Suprapubic skin (tissue), 4 donors: ENCODE data around the gene FLAD1. TPM values are rescaled to one million over a fixed set of nuclear protein-coding genes. Genes with fewer than 3 reads are reported as not detected.

Experiments
- DNase-seq, 2 donors: peaks; one replicate each; pipeline ENCODE4 v3.0.0-alpha.2; 2019; ENCODE audit warnings: low spot score in 2 of 2
- H3K27ac ChIP-seq: fragments of 200-600 bp; sonication (generic); one replicate; pipeline ENCODE4 v1.5.1; 2019
- H3K27me3 ChIP-seq: fragments of 200-600 bp; sonication (generic); one replicate; pipeline ENCODE4 v1.5.1; 2019
- H3K36me3 ChIP-seq: fragments of 200-600 bp; sonication (generic); one replicate; pipeline ENCODE4 v1.5.1; 2019
- H3K4me1 ChIP-seq: fragments of 200-600 bp; sonication (generic); one replicate; pipeline ENCODE4 v1.5.1; 2019
- H3K4me3 ChIP-seq: fragments of 200-600 bp; sonication (generic); one replicate; pipeline ENCODE4 v1.5.1; 2019; ENCODE audit warnings: mild to moderate bottlenecking
- H3K9me3 ChIP-seq: fragments of 200-600 bp; sonication (generic); one replicate; pipeline ENCODE4 v1.5.1; 2019
- CTCF ChIP-seq, 2 donors: fragments of 200-600 bp in 1 of 2; fragments of 450-650 bp in 1 of 2; sonication (generic) in 1 of 2; IDR thresholded peaks; one replicate each; pipeline ENCODE4 v1.5.1; 2016 to 2019; ENCODE audit warnings: antibody characterized with exemption in 2 of 2, mild to moderate bottlenecking in 1 of 2, moderate library complexity in 1 of 2
- EP300 ChIP-seq: sonication (generic); formaldehyde crosslinking; IDR thresholded peaks from one replicate; pipeline ENCODE4 v1.6.1; 2017; ENCODE audit warnings: antibody characterized with exemption
- POLR2A ChIP-seq, 2 donors: fragments of 450-650 bp; IDR thresholded peaks; one replicate each; pipeline ENCODE4 v1.6.1; 2017; ENCODE audit warnings: antibody characterized with exemption in 2 of 2, mild to moderate bottlenecking in 2 of 2, moderate library complexity in 2 of 2
- POLR2AphosphoS5 ChIP-seq, 3 donors: sonication (generic); formaldehyde crosslinking; IDR thresholded peaks; one replicate each; pipeline ENCODE4 v1.6.1; 2017; ENCODE audit warnings: antibody characterized with exemption in 3 of 3
- WGBS: methylation state at CpG from one replicate; pipeline ENCODE4 v1.1.5; 2018; 5-methylcytosine and 5-hydroxymethylcytosine counted together
- total RNA-seq, 4 donors: library from RNA; depleted of rRNA; stranded (reverse); fragments of >200 nt; gene quantifications; one replicate each; pipeline ENCODE4 v1.1.0, GENCODE V29; 2016

The FLAD1 gene
- total RNA-seq, 4 donors from 2014 or later: 42.0 to 59.7 (median 52.3) TPM

GRCh38 chr1:155000726-155001424 is 17.7 kb downstream of the FLAD1 start:
- Histone ChIP-seq H3K4me1 (peaks cover 50% of the 10 kb centered on the region), H3K9me3 (no peaks in the 10 kb centered on the region), H3K4me3 (peak overlapping the region; percentile 97), H3K36me3 (no peaks in the 10 kb centered on the region), H3K27ac (peak overlapping the region; percentile 96), H3K27me3 (no peaks in the 10 kb centered on the region)
- DNase-seq: peak; percentile 96
- WGBS: 0% methylated on average over 5 of the region's 43 CpGs
- TF ChIP-seq CTCF (IDR thresholded peaks at IDR 0.05): no peak
- peak in 2 of 3 donors; percentile 63 to 78 for TF ChIP-seq POLR2AphosphoS5 (IDR thresholded peaks at IDR 0.05)
- peak in 1 of 2 donors; percentile 71 for TF ChIP-seq POLR2A (IDR thresholded peaks at IDR 0.05)
- TF ChIP-seq EP300: no peak

GRCh38 chr1:155001425-155001674 is 18.2 kb downstream of the FLAD1 start:
- Histone ChIP-seq H3K27me3 (no peaks in the 10 kb centered on the region), H3K4me1 (peaks cover 54% of the 10 kb centered on the region), H3K4me3 (peak overlapping the region; percentile 97), H3K9me3 (no peaks in the 10 kb centered on the region), H3K36me3 (no peaks in the 10 kb centered on the region), H3K27ac (peak overlapping the region; percentile 96)
- WGBS: 1% methylated on average over 10 of the region's 11 CpGs
- no peak for DNase-seq
- TF ChIP-seq CTCF (IDR thresholded peaks at IDR 0.05): no peak
- TF ChIP-seq POLR2A (IDR thresholded peaks at IDR 0.05): no peak
- no peak for TF ChIP-seq EP300
- no peak for TF ChIP-seq POLR2AphosphoS5 (IDR thresholded peaks at IDR 0.05)

- TF ChIP-seq POLR2A (IDR thresholded peaks at IDR 0.05): no peak
- peak; percentile 7 to 29 for TF ChIP-seq CTCF (IDR thresholded peaks at IDR 0.05)
- peak in 1 of 3 donors; percentile 21 for TF ChIP-seq POLR2AphosphoS5 (IDR thresholded peaks at IDR 0.05)
- peak overlapping the region; percentile 97 for H3K4me3 ChIP-seq
- WGBS: 2% methylated on average over 33 of the region's 38 CpGs
- no peaks in the 10 kb centered on the region for H3K36me3 ChIP-seq
- H3K27ac ChIP-seq: peak overlapping the region; percentile 96
- H3K9me3 ChIP-seq: no peaks in the 10 kb centered on the region
- peaks cover 59% of the 10 kb centered on the region for H3K4me1 ChIP-seq
- H3K27me3 ChIP-seq: no peaks in the 10 kb centered on the region
- peak; percentile 100 for DNase-seq
These were observed 18.7 kb downstream of the FLAD1 start for GRCh38 chr1:155001675-155002463.

- peaks cover 67% of the 10 kb centered on the region for H3K4me1 ChIP-seq
- H3K36me3 ChIP-seq: no peaks in the 10 kb centered on the region
- H3K9me3 ChIP-seq: no peaks in the 10 kb centered on the region
- no peak for DNase-seq
- peak within 1 kb of the TSS; percentile 97 for H3K4me3 ChIP-seq
- H3K27me3 ChIP-seq: no peaks in the 10 kb centered on the region
- 1% methylated on average over 24 of the region's 35 CpGs for WGBS
- TF ChIP-seq POLR2AphosphoS5 (IDR thresholded peaks at IDR 0.05) (no peak), CTCF (IDR thresholded peaks at IDR 0.05) (no peak), EP300 (no peak), POLR2A (IDR thresholded peaks at IDR 0.05) (no peak)
- peak within 1 kb of the TSS; percentile 96 for H3K27ac ChIP-seq
These were observed 19.5 kb downstream of the FLAD1 start, which contains the start of gene ZBTB7B for GRCh38 chr1:155002464-155003226. TSS of gene ZBTB7B (plus strand) at chr1:155002802. CDS start at chr1:155014661, 11,859 bp downstream.
